RCC 7860 (cell line): ENCODE data around the gene FAM118B.

Experiments
- DNase-seq: peaks from one replicate; pipeline ENCODE4 v3.0.0-alpha.2; 2015; ENCODE audit warnings: low spot score
- FAIRE-seq: peaks from 2 replicates; lab custom pipeline; 2012; peaks lifted over from hg19 to GRCh38; lab: Jason Lieb, UNC

FAM118B gene

GRCh38 chr11:126186025-126186698, 25.4 kb upstream of the FAM118B start:
- DNase-seq, result no peak
- FAIRE-seq, result no peak

GRCh38 chr11:126186708-126187529, 24.7 kb upstream of the FAM118B start:
- FAIRE-seq (no peak), DNase-seq (no peak)

GRCh38 chr11:126188332-126189108, 23.1 kb upstream of the FAM118B start:
- FAIRE-seq (no peak), DNase-seq (no peak)

GRCh38 chr11:126189109-126189929, 22.3 kb upstream of the FAM118B start:
- no peak for FAIRE-seq
- no peak for DNase-seq

GRCh38 chr11:126190792-126191191, 20.8 kb upstream of the FAM118B start:
- DNase-seq (no peak), FAIRE-seq (no peak)

GRCh38 chr11:126191379-126192073, 20.1 kb upstream of the FAM118B start:
- DNase-seq, result no peak
- no peak for FAIRE-seq

- DNase-seq (no peak), FAIRE-seq (no peak)
Observed at GRCh38 chr11:126192361-126192760, 19.2 kb upstream of the FAM118B start.

- DNase-seq, result no peak
- no peak for FAIRE-seq
Observed at GRCh38 chr11:126193038-126193478, 18.5 kb upstream of the FAM118B start.

GRCh38 chr11:126194121-126194543, 17.4 kb upstream of the FAM118B start:
- DNase-seq, result peak; percentile 19
- FAIRE-seq, result peak; percentile 46

- FAIRE-seq (no peak), DNase-seq (no peak)
Observed at GRCh38 chr11:126195119-126195518, 16.5 kb upstream of the FAM118B start.

- FAIRE-seq (peak; percentile 89), DNase-seq (peak; percentile 92)
Observed at GRCh38 chr11:126197277-126197939, 14.2 kb upstream of the FAM118B start.

- FAIRE-seq (no peak), DNase-seq (no peak)
Observed at GRCh38 chr11:126198648-126199047, 12.9 kb upstream of the FAM118B start.

- FAIRE-seq (no peak), DNase-seq (no peak)
Observed at GRCh38 chr11:126202646-126203359, 8.8 kb upstream of the FAM118B start.

GRCh38 chr11:126205359-126205758, 6.2 kb upstream of the FAM118B start:
- FAIRE-seq (no peak), DNase-seq (no peak)

- DNase-seq (no peak), FAIRE-seq (no peak)
Observed at GRCh38 chr11:126207896-126208295, 3.7 kb upstream of the FAM118B start.

GRCh38 chr11:126210871-126211235, 729 bp upstream of the FAM118B start:
- FAIRE-seq (no peak), DNase-seq (no peak)

- DNase-seq, result no peak
- no peak for FAIRE-seq
Observed at GRCh38 chr11:126212089-126212660, 593 bp downstream of the FAM118B start.

GRCh38 chr11:126214441-126214840, 2.9 kb downstream of the FAM118B start:
- DNase-seq (no peak), FAIRE-seq (no peak)
